A172 (cell line): ENCODE results near the gene FOXD4L3. TPM values are rescaled to one million over a fixed set of nuclear protein-coding genes. Genes with fewer than 3 reads are reported as not detected.
"Not testable (repeated sequence)": the region's sequence is repeated elsewhere in the genome, so short reads cannot be mapped to it uniquely, and the experiment has no call there.

Experiments
- DNase-seq: peaks from one replicate; pipeline ENCODE4 v3.0.0-alpha.2; 2015; ENCODE audit warnings: low spot score
- total RNA-seq: library from RNA; depleted of rRNA; stranded (reverse); fragments of >200 nt; shearing (Covaris generic); gene quantifications from 2 replicates; pipeline ENCODE4 v1.2.3, GENCODE V29; 2014; rRNA removed

Gene FOXD4L3
- total RNA-seq, 1 experiment from 2014 or later = not detected

GRCh38 chr9:68351689-68352088 lies 49.0 kb downstream of the FOXD4L3 start:
- not testable (repeated sequence) for DNase-seq

Other genes with a start within 250 kb of the FOXD4L3 start
- gene ZNG1C, start 60.9 kb upstream of the FOXD4L3 start, total RNA-seq = 9.4 and 32.2 TPM in 2 replicates
- gene PGM5, start 53.7 kb downstream of the FOXD4L3 start, total RNA-seq = not detected in 2 replicates
- not detected in 2 replicates for gene TMEM252, start 238.0 kb downstream of the FOXD4L3 start, total RNA-seq